Activated T-cell treated with anti-CD3 and anti-CD28 coated beads for 24 hours (primary cell): ENCODE data around the gene ATPAF2.

Experiments used
- DNase-seq: peaks from one replicate; pipeline ENCODE4 v3.0.0-alpha.2; 2020; ENCODE audit warnings: low read depth

Gene ATPAF2

DNA sequence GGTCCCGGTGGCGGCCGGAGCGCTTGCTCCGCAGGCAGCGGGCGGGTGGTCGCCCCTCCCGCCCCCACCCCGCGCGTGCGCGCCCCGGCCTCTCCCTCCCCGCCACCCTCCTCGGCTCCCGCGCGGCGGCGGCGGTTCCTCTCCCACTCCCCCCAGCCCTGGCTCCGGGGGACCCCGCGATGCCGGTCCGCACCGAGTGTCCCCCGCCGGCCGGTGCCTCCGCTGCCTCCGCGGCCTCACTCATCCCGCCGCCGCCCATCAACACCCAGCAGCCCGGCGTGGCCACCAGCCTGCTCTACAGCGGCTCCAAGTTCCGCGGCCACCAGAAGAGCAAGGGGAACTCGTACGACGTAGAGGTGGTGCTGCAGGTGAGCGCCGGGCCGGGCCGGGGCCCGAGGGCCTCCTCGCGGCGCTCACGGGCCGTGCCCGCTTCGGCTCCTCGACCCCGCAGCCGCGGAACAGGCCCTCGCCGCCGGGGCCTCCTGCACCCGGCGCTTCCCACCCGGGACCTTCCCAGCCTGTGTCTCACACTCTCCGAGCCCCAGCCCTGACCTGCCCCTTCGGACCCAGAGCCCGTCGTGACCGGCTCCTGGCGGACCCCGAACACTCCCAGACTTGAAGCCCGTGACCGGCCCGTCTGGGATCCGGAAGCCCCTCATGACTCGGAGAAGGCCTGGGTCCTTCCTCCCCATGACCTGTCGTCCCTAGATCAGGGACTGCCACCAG, 730 bp upstream of the ATPAF2 start:
- no peak for DNase-seq

- peak; percentile 16 for DNase-seq
Observed at GRCh38 chr17:18038149-18038850, 668 bp downstream of the ATPAF2 start.

GRCh38 chr17:18037486-18037885, 1.5 kb downstream of the ATPAF2 start:
- no peak for DNase-seq

DNA sequence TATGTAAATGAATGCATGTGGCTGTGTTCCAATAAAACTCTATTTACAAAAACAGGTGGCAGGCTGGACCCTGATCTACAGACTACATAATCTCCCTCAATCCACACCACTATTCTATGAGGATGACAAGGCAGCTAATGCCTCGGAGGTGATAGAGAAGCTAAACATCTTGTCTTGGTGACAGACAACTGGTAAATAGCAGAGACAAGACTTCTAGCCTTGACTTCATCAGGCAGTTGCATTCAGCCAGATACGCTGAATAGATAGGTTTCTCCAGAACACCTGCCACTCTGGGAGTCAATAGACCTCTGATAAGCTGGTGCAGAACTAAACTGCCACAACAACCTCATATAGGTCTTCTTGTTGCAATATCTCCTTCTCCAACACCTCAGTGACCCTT, 3.3 kb downstream of the ATPAF2 start:
- DNase-seq, result no peak

DNA sequence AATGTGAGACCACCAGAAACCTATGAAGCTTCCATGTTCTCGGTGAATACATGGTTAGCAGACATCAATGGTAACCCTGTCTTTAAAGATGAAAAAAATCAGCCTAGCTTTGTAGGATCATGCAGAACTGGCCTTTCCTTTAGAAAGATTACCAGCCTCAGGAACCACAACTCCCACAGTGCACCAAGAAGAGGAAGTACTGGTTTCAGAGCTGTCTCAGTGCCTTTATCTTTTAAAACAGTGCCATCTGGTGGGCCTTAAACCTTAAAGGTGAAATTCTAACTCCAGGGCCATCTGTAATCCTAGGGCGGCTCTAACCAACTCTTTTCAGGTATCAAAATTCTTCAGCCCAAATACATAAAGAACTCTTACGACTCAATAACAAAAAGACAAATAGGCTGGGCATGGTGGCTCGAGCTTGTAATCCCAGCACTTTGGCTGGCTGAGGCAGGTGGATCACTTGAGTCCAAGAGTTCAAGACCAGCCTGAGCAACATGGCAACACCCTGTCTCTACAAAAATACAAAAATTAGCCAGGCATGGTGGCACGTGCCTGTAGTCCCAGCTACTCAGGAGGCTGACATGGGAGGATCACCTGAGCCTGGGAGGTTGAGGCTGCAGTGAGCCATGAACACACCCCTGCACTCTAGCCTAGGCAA, 5.4 kb downstream of the ATPAF2 start:
- peak; percentile 43 for DNase-seq

DNA sequence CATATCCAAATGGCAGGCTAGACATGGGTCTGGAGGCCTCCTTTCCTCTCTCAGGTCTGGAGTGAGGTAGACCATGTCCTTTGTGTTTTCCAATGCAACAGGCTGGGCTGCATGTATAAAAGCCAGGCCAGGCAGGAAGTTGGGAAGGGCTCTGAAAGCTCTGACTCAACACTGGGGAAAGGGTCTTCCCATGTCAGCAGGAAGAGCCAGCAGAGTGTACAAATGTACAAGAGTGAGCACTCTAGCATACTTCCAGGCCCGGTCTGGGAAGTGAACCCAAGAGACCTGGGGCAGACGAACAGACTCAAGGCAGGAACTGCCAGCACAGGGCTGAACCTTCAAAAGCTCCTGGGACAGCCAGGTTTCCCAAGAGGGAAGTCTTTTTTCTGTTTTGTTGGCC, 7.0 kb downstream of the ATPAF2 start:
- no peak for DNase-seq

DNA sequence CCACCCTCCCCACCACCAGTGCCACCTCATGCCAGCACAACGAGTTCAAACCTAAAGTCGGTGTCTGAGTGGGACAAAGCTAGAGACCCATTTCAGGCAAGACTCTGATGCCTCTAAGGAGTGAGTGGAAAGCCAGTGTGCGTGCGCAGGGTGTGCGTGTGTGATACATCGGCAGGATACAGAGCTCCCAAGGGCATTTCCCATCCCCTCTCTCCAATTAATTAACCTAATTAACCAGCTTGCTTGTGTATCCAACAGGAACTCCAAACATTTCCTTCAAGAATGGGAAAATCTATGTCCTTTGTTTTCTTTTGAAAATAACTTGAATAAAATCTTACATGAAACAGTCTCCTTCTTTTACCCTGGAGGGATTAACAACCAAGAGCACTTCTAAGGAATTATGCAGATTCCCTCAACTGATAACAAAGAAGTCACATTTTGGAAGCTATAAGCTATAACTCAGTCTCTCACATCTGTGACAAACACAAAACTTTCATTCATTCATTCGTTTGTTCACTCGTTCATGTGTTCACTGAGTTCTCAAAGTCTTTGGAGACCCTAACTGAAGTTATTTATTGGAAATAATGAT, 9.9 kb downstream of the ATPAF2 start:
- no peak for DNase-seq

DNA sequence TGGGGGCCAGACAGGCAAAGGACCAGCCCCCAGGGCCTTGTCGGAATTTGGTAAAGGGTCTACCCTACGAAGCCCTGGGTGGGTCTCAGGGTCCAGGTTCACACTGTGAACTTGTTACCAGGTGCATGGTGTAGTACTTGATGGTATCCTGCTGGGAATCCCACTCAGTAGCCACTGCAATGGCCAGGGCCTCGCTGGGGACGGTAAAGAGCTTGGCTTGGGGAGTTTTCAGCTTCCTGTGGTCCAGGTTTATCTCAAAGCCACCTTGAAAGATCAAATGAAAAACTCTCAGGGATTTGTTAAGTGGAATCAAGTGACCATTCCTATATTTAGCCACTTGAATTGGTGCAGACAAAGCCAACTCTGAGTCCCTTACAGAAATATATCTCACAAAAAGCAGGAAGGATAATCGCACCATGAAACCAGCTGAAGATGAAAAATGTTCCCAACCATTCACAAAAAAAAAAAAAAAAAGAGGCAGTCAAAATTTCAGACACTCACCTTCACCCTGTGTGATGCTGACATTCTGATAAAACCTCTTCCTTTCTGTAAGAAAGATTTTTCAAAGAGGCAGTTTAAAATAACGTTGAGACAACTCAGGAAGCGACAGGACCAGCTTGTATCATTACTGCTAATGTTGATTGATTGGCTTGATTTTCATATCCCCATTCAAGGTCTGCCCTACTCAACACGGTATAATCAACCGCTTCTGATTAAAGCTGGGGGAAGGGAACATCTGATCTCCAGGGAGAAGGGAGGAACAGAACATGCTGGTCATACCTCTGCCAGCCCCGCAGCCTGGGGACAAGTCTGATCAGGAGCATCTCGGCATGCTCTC, 10.6 kb downstream of the ATPAF2 start:
- DNase-seq, result no peak

- DNase-seq, result no peak
Observed at GRCh38 chr17:18027280-18027679, 11.7 kb downstream of the ATPAF2 start.

DNA sequence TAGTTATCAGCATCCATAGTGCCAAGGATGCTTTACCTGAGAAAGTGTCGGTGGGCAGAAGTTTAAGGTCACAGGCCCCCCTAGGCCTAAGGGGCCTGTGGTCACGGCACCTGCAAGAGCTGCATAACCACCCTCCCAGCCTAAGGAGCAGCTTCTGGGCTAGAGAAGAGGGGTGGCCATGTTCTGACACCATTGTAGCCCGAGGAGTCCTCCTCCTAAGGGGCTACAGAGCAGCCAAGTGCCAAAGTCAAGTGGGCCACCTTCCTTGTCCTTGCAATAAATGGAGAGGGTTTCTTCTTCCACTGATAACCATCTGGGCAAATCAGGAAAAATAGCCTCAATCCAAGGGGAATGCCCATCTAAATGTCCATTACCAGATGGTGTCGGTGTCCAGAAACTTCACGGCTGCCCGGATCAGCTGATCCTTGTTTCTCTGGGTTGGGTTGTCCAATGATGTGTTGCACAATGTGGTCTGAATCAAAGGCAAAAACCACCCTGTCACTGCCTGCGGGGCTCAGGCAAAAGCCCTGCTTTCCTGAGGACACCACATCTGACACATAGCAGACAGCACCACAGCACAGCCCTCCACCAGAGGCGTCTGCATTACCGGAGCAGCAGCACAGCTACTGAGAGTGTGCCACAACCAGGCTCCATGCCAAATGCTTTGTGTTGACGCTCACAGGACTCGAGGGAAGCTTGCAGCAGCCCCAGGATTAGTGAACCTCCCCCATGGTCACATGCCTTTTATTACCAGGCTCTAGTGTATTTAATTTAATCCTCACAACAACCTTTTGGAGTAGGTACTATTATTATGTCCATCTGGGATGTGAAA, 12.8 kb downstream of the ATPAF2 start:
- no peak for DNase-seq

GRCh38 chr17:18025241-18025944, 13.6 kb downstream of the ATPAF2 start:
- no peak for DNase-seq

DNA sequence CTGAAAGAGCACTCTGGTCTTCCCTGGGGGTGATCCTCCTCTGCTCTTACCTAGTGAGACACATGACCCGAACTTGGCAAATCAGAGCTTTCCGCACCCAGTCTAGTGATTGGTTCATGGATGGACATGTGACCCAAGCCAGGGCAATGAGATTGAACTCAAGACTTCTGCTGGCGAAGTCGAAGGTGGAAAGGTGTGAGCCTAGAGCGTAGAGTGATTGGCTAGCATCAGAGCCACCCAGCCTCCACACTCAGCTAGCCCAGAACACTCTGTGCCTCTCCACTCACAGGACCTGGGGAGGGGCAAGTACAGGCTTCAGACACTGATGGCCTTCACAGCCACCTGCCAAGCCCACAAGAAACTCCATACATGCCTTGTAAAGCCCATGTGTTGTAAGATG, 17.6 kb downstream of the ATPAF2 start:
- DNase-seq, result no peak

DNA sequence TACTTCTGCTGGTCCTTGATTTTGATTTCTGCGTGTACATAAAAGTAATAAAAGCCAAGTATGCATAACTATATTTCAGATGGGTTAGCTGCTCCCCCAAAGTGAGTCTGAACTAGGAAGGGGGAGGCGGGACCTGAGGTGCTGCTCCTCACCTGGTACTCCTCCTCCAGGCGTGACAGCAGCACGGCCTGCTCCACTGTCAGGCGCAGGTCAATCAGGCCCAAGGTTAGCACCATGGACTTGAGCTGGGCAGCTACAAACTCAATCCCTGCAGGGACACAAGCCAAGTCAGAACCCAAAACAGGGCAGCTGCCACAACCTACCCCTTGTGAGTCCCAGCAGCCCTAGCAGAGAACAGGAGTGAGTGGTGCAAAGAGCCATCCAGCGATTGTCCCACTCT, 18.0 kb downstream of the ATPAF2 start:
- DNase-seq, result no peak

DNA sequence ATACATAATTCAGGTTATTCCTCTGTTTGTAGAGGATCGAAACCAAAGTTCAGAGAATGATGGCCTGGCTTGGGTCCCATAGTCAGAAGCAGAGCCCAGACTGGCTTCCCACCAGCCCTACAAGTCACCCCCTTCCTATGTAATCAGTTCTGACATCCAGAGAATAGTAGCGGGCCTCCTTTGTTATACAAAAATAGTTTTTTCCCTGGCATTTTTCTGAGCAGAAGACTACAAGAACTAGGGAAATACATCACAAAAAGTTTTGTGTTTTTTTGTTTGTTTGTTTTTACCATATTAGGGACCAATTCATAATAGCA, 19.2 kb downstream of the ATPAF2 start:
- no peak for DNase-seq

DNA sequence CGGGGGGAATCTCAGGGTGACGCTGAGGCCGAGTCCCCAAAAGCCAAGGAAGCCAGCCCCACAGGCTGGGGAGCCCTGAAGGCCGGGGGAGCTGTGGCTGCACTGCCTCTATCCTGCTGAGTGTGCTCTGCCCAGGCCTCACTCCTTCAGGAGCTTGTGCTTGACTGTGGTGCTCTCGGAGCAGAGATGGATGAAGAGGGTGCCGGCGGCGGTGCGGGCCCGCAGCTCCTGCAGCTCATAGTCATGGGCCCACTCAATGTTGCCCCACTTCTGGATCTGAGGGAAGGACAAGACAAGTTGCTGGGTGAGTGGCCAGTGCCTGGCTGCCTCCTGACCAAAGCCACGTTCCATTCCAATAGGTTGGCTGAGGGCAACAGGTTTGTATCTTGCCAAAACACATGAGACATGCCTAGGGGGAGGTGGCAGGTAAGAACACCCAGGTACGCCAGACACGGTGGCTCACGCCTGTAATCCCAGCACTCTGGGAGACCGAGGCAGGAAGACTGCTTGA, 20.5 kb downstream of the ATPAF2 start:
- no peak for DNase-seq

DNA sequence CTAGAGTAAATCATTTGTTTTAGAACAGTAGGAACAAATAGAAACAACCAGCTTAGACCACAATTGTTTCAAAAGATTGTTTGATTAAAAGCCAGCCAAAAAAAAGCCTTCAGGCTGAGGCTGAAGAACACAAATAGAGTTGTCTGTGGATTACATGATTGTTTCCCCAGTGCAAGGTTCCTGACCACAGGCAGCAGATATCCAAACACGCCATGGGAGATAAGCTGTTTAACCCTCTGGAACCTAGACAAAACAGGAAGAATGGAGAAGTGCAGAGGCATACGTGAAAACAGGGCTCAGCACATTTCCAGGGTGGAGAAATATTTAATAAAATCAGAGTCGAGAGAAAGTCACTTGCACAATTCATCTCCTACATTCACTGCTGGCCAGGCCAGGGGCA, 21.0 kb downstream of the ATPAF2 start:
- no peak for DNase-seq

DNA sequence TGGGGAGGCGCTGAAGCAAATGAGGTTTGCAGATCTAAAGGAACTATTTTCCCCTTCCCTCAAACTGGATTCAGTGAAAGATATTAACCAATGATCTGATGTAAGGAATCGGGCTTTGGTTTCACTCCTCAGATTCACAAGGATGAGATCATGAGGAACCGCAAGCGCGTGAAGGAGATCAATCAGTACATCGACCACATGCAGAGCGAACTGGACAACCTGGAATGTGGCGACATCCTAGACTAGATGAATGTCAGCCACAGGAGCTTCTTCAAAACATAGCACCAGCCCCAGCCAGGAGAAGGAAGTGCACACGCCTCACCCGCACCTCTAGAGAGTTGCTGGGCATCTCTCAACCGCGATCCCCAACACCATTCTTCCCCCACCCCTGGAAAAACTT, 22.5 kb downstream of the ATPAF2 start:
- no peak for DNase-seq

GRCh38 chr17:18015593-18015992, 23.4 kb downstream of the ATPAF2 start:
- DNase-seq, result no peak

DNA sequence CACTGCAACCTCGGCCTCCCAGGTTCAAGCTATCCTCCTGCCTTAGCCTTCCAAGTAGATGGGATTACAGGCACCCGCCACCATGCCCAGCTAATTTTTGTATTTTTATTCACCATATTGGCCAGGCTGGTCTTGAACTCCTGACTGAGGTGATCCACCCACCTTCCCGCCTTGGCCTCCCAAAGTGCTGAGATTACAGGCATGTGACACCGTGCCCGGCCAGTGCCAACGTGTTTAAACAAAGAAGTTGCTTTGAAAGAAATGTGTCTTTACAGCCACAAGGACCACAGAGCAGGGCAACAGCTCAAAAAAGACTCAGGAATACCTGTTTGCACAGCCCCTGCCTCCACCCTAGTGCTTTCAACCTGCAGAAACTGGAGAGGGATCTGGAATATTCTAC, 25.0 kb downstream of the ATPAF2 start:
- no peak for DNase-seq

DNA sequence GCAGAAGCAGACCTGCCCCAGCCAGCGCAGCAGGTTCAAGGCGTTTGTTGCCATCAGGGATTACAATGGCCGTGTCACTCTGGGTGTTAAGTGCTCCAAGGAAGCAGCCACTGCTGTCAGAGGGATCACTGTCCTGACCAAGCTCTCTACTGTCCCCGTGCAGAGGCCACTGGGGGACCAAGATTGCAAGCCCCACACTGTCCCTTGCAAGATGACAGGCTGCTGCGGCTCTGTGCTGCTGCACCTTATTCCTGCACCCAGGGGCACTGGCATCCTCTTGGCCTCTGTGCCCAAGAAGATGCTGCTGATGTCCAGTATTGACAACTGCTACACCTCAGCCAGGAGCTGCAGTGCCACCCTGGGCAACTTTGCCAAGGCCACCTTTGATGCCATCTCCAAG, 27.7 kb downstream of the ATPAF2 start:
- DNase-seq, result no peak
